Measurements from ENCODE around the gene SKAP1.
"Not testable (repeated sequence)": the region's sequence is repeated elsewhere in the genome, so short reads cannot be mapped to it uniquely, and the experiment has no call there.

SKAP1 gene

DNA sequence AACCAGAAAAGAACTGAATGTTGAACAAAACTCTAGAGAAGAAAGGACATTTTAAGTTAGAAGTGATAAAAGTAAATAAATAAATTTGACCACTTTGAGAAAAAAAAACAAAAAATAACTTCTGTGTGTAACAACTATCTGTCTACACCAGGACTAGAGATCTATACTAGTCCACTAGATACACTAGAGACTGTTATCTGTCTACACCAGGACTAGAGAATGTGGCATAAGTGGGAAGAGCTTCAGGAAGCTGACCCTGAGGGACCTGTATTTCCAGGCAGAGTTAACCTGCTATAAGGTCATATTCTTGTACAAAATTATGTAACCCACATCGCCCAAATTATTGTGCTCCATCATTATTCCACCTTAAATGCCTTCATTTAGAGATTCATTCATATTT, 160.8 kb downstream of the SKAP1 start:
- no peak for DNase-seq

DNA sequence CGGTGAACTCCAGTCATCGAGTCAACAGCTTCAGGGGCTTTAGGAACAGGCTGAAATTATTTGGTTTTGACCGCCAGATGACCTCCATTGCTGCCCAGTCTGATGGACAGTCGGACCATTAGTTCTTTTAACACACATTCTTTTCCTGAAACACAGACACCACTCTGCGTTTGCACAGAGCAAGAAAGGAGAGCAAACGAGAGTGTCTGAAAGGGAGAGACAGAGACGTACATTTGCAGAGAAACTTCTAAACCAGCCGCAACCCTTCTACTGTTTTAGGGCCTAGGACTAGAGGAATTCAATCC, 166.3 kb downstream of the SKAP1 start:
- DNase-seq: no peak

- no peak for DNase-seq
Observed at GRCh38 chr17:48262982-48263730, 166.9 kb downstream of the SKAP1 start.

GRCh38 chr17:48261297-48261880, 168.6 kb downstream of the SKAP1 start:
- DNase-seq: no peak

DNA sequence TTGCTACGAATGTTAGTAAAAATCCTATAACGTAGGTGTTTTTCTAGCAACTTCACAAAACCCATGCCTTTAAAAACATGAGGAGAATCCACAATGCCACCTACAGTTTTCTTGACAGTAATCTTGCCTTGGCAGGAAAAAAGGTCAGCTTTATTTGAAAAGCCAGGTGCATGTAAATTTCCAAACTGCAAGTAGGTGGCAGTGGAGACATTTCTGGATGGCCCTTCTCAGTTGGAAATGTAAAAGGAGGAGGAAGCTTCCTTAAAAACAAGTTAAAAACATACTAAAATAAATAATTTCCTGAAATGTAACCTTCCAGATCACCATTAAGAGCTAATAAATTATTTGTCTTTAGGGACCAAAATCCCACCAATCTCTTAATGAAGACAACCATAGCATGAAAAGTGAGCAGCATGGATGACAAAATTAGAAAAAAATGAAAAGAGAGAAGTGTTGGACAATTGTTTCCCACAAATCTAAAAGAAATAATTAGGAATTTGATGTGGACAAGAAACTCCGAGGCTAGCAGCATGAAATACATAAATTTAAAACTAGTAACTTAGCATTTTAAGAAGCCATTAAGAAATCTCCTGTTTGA, 170.2 kb downstream of the SKAP1 start:
- DNase-seq: no peak

DNA sequence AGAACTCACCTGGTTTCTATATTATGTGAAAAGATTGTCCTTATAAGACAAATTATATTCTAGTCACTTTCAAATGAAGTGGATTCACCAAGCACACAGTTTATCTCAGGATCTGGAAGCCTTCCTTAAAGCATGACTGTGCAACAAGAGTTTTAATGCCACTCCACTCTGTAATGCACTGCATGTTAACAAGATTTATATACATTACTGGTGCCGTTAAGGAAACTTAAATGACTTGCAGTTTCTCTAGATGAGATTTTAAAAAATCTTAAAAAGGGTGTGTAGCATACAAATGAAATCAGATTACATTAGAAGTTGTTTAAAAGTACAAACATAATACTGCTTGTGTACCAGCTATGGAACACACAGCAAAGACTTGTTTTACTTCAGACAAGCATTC, 171.7 kb downstream of the SKAP1 start:
- DNase-seq: no peak

- no peak for DNase-seq
Observed at GRCh38 chr17:48255759-48256158, 174.3 kb downstream of the SKAP1 start.

DNA sequence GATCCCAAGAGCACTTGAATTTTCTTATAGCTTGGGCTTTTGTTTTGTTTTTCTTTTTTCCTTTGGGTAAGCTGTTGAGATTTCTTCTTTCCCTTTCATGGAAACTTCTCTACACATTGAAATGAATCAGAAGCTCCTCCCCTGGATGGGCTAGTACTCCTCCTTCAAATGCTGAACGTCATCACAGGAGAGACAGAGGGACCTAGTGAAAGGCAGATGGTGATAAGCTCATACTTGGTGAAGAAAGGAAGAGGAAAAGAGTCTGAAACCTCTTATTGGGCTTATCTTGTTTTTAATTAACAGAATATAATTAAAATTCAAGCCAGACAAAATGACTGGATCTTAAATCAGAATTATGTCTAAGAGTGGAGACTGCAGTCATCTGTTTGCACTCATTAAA, 175.1 kb downstream of the SKAP1 start:
- DNase-seq: no peak

- DNase-seq: no peak
Observed at GRCh38 chr17:48253975-48254374, 176.0 kb downstream of the SKAP1 start.

GRCh38 chr17:48251950-48252349, 178.1 kb downstream of the SKAP1 start:
- no peak for DNase-seq

- no peak for DNase-seq
Observed at GRCh38 chr17:48250949-48251348, 179.1 kb downstream of the SKAP1 start.

GRCh38 chr17:48250059-48250458, 180.0 kb downstream of the SKAP1 start:
- not testable (repeated sequence) for DNase-seq

DNA sequence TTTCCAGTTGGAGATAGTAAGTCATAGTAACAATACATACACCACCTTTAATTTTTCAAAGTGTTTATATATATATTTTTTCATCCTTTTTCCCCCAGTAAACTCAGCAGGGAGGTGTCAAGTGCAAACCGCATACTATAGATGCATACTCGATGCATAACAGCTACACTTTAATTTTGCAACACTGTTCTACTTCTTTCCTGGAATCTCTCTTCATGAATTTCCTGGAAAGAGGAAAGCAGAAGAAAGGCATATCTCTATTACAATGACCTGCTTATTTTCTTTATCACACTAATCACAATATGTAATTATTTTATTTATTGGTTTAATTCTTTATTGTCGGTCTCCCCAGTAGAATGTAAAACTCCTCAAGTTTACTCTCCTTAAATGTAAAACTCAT, 182.4 kb downstream of the SKAP1 start:
- no peak for DNase-seq

DNA sequence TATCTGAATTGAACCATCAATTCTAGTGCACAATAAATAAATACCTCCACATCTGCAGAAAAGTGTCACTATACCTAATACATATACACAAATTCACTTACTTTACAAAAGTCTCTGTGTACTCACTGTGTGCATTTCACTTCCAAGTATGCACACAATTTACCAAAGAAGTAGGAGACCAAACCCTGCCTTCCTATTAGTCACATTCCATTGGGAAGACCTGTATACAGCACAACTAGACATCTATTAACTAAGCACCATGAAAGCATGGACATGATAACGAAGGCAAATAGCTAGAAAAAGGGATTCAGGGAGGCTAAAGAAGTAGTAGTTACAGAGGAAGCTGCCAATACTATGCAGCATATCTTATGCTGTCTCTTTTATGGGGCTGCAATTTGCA, 183.0 kb downstream of the SKAP1 start:
- DNase-seq: no peak

DNA sequence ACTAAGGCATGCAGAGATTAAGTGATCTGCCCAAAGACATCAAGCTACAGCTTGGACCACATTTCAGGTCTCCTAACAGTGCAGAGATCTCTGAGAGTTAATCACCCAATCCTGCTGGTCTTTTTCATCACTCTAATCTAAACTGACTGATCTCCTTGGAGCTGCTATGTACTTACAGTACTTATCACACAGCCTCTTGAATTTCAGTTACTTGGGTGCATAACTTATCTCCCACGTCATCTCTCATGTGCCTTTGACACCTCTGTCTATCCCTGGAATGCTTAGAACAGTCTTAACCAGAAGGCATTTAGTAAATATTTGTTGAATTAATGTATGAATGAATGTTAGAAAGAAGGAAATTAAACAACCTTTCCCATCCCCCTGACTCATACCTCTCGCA, 183.4 kb downstream of the SKAP1 start:
- DNase-seq: no peak

- DNase-seq: not testable (repeated sequence)
Observed at GRCh38 chr17:48245465-48246033, 184.5 kb downstream of the SKAP1 start.

DNA sequence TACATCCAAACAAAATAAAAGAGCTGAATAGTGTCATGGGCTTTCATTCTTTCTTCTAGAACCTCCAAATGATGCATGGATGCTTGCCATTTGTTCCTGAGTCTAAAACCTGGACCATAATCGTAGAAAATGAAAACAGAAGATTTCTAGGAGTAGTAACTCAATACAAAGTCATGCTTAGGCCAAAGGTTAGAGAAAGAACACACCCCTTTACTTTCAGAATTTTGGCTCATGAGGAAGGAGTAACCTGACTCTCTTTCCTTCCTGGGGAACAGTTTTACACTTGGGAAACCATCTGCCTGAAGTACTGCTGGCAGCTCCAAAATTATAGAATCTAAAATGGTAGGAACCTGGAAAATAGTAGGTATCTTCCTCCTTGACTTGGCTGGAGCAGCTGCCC, 185.2 kb downstream of the SKAP1 start:
- DNase-seq: no peak

DNA sequence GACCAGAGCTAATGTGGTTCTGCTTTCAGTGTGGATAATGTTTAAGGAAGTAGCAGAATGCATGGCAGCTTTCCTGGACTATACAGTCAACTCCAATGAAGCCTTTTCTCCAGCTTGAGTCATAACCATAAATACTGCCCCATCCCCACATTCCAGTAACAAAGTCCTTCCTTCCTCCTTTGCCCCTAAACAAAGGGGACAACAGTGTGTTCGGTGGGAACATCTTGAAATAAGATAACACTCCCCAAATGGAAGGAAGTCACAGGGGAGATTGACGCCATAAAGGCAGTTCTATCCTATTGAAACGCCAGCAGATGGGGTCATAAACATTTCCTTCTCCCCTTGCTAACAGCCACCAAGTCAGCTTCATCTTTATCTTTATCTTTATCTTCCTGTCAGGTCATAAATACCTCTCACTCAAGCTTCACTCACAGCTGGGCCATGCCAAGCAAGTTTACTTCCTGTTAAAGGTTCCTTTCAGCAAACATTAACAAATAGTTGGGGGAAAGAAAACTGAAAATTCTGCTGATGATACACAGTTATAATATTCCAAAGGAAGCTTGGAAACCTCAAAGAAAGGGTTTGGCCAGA, 185.8 kb downstream of the SKAP1 start:
- no peak for DNase-seq

- no peak for DNase-seq
Observed at GRCh38 chr17:48241770-48242497, 188.1 kb downstream of the SKAP1 start.

- no peak for DNase-seq
Observed at GRCh38 chr17:48241131-48241591, 188.9 kb downstream of the SKAP1 start.

DNA sequence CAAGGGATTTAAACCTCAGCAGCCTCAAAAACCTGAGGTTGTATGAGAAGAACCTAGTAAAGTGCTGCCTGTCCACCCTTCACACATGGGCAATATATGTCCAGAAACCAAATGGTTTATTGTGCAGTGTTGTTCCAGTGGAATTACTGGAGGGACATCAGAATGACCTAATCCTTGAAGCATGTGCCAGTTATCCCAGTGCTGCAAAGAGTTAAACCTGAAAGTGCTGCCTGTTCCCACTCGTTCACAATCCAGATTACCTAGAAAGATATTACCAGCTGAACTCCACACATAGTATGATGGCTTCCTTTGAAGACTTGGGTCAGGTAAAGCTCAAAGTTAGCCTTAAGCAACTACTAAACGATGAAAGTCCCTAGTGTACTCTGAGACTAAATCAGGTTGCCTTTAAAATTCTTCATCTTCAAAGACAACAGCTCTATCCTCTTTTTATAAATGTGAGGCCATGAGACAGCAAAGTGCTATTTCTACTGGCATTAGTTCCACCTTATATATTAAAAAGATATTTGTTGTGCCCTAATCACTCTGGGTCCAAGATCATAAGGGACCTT, 189.4 kb downstream of the SKAP1 start:
- DNase-seq: no peak

- DNase-seq: no peak
Observed at GRCh38 chr17:48240122-48240521, 189.9 kb downstream of the SKAP1 start.

DNA sequence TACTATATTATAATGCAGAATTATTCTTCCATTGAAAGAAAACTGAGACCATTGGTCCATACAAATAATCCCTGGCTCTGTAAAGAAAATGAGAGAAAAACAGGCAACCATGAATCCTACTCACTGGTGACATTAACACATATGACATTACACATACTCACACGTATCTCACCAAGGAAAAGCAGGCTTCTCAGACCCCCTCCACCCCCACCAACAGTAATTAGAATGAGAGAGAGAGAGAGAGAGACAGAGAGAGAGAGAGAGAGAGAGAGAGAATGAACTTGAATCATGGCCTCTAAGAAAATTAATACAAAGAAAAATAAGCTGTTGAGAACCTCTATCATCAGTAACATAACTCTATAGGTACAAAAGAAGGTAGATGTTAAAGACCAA, 190.4 kb downstream of the SKAP1 start:
- no peak for DNase-seq

All from NCI-H2107 (cell line).